Kidney epithelial cell (primary cell): ENCODE measurements around the gene MBNL2. TPM values are rescaled to one million over a fixed set of nuclear protein-coding genes. Genes with fewer than 3 reads are reported as not detected.
A peak's percentile ranks its signal among the peaks of the same experiment; 100 is the strongest.

Source experiments
- DNase-seq: peaks from one replicate; pipeline ENCODE4 v3.0.0-alpha.2; 2010; ENCODE audit warnings: low read depth
- H3K27me3 ChIP-seq: 2 replicates; pipeline ENCODE4 v1.6.0; 2011; ENCODE audit warnings: low read length; ENCODE audit not compliant: control insufficient read depth, insufficient read depth
- H3K36me3 ChIP-seq: 2 replicates; pipeline ENCODE4 v1.5.1; 2011; ENCODE audit warnings: low read length; ENCODE audit not compliant: control insufficient read depth, insufficient read depth
- H3K4me3 ChIP-seq: 2 replicates; pipeline ENCODE4 v1.5.1; 2011; ENCODE audit warnings: low read depth, mild to moderate bottlenecking, control low read depth, low read length
- CTCF ChIP-seq: IDR thresholded peaks from 2 replicates; pipeline ENCODE4 v1.5.1; 2011; ENCODE audit warnings: mild to moderate bottlenecking, moderate library complexity, low read length, control low read depth, inconsistent platforms; ENCODE audit not compliant: insufficient read depth, poor library complexity, severe bottlenecking
- total RNA-seq: library from RNA; depleted of rRNA; stranded (reverse); fragments of >200 nt; gene quantifications from 2 replicates; pipeline ENCODE4 v1.2.3, GENCODE V29; 2015

Gene MBNL2
- total RNA-seq, 1 donor from 2014 or later, result 42.4 TPM

- no peaks in the 10 kb centered on the region for H3K27me3 ChIP-seq
- H3K36me3 ChIP-seq, result peaks cover 1% of the 10 kb centered on the region
- peak; percentile 12 for DNase-seq
- no peak overlapping the region for H3K4me3 ChIP-seq
- TF ChIP-seq CTCF, result peak; percentile 81
Observed at GRCh38 chr13:97359181-97360057, 137.3 kb downstream of the MBNL2 start.

DNA sequence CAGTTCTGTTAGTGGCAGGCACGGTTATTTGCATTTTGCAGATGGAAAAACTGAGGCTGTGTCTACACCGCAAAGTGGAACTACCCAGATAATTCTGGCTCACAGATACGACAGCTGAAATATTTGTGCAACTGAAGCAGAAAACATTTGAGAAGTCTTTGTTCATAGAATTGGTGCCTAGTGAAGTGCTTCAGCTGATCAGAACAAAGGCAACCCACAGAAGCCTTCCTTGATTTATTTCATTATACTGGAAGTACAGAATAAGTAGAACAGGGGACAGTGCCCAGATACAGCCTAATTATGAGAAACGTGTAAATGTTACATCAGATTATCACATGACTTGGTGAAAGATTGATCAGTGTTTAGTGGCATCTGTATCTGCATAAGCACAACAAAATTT lies 138.5 kb downstream of the MBNL2 start:
- DNase-seq, result no peak
- peaks cover 1% of the 10 kb centered on the region for H3K36me3 ChIP-seq
- H3K27me3 ChIP-seq, result no peaks in the 10 kb centered on the region
- no peak overlapping the region for H3K4me3 ChIP-seq
- TF ChIP-seq CTCF, result no peak

- no peak for TF ChIP-seq CTCF
Observed at GRCh38 chr13:97364031-97364430, 141.9 kb downstream of the MBNL2 start.

DNA sequence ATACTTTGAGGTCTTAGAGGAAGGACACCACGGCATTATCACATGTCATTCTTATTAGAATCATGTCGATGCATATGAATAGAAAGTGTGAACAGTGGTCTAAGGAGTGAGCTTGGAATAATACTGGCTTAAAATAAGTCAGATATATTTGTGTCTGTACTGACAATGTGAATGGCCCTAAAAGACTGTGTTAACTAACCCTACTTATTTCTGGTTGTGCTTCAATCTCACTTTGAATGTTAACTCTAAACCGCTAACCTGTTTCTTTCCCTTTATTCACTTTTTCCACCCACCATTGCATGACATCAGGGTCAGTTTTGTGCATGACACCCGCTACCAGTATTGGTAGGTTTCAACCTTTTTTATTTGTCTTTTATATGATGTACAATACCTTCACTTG lies 142.7 kb downstream of the MBNL2 start:
- H3K27me3 ChIP-seq, result no peaks in the 10 kb centered on the region
- H3K36me3 ChIP-seq, result peaks cover 1% of the 10 kb centered on the region
- TF ChIP-seq CTCF, result no peak
- no peak overlapping the region for H3K4me3 ChIP-seq
- DNase-seq, result no peak

More at GRCh38 chr13:97364031-97364430, 141.9 kb downstream of the MBNL2 start:
- Histone ChIP-seq H3K4me3 (no peak overlapping the region), H3K36me3 (peaks cover 1% of the 10 kb centered on the region), H3K27me3 (no peaks in the 10 kb centered on the region)
- DNase-seq, result no peak

GRCh38 chr13:97366172-97366688 lies 144.1 kb downstream of the MBNL2 start:
- H3K4me3 ChIP-seq, result no peak overlapping the region
- TF ChIP-seq CTCF, result no peak
- H3K36me3 ChIP-seq, result no peaks in the 10 kb centered on the region
- no peak for DNase-seq
- no peaks in the 10 kb centered on the region for H3K27me3 ChIP-seq
